ENCODE results near the gene GDF7.
"Not testable (repeated sequence)": the region's sequence is repeated elsewhere in the genome, so short reads cannot be mapped to it uniquely, and the experiment has no call there.

GDF7 gene

DNA sequence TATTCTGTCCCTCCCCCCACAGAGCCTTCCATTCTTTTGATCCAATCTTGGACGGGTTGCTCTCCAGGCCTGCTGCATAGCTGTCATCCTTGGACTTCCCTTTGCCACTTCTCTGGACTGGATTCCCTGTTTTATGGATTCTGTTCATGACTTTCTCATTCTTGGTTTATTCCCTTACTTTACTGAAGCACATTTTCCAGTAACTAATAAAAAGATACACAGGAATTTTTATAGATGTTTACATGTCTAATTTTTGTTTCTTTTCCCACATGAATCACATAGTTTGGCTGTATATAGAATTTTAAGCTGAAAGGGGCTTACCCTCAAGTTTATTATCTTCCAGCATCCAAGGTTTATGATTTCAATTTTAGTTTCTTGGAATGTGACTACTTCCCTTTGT is 37.9 kb downstream of the GDF7 start:
- no peak for DNase-seq (ENCODE audit: low spot score)

DNA sequence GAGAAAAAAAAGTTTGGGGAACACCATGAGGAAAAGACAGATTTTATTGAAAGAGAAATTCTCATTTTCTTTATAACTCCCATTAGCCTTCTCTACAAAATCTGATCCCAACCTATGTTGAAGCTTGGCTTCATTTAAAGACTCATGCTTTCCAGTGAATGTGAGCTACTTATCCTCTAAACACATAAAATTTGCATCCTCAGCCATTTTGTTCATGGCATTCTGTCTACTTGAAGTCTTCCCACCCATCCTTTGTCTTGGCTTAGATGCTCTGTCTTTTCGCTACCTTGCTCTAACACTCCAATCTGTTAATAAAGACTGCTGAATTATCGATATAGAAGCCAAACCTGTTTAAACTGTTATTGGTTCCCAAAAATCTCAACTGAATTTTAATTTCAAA is 39.3 kb downstream of the GDF7 start:
- no peak for DNase-seq (ENCODE audit: low spot score)

DNA sequence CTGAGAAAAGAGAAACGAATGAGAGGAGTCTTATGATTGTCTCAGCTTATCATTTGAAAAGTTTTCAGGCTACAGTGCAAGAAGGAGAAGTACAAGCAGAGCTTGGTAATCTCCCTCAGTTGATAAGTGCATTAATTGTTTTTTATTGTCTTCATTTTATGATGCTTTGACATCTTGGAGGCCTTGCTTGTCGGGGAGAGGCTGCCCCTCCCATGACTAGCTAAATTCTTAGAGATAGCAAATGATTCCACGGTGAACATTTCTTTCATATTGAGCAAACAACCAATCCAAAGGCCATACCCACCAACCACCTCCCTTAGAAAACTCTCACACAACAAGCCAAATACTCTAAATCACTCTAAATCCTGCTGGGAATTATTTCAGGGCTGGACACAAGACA is 39.8 kb downstream of the GDF7 start:
- DNase-seq (ENCODE audit: low spot score): no peak

DNA sequence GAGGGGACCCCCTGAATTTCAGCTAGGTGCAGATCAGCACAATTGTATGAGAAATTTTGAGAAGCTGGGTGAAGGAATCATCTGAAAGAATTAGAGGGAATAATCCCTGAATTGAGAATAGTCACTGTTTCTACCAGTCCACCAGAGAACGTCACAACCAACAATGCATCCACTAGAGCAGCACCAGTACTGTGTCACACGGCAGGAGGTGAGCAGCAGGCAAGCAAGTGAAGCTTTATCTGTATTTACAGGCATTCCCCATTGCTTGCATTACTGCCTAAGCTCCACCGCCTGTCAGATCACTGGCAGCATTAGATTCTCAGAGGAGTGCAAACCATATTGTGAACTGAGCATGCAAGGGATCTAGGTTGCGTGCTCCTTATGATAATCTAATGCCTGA is 40.7 kb downstream of the GDF7 start:
- DNase-seq (ENCODE audit: low spot score): no peak

DNA sequence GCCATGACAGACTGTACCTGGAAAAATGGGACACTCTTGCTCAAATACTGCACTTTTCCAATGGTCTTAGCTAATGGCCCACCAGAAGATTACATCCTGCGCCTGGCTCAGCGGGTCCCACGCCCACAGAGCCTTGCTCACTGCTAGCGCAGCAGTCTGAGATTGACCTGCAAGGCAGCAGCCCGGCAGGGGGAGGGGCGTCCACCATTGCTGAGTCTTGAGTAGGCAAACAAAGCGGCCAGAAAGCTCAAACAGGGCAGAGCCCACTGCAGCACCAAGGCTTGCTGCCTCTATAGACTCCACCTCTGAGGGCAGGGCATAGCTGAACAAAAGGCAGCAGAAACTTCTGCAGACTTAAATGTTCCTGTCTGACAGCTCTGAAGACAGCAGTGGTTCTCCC is 44.7 kb downstream of the GDF7 start:
- not testable (repeated sequence) for DNase-seq (ENCODE audit: low spot score)

DNA sequence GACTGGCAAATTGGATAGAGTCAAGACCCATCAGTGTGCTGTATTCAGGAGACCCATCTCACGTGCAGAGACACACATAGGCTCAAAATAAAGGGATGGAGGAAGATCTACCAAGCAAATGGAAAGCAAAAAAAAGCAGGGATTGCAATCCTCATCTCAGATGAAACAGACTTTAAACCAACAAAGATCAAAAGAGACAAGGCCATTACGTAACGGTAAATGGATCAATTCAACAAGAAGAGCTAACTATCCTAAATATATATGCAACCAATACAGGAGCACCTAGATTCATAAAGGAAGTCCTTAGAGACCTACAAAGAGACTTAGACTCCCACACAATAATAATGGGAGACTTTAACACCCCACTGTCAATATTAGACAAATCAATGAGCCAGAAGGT is 46.6 kb downstream of the GDF7 start:
- not testable (repeated sequence) for DNase-seq (ENCODE audit: low spot score)

DNA sequence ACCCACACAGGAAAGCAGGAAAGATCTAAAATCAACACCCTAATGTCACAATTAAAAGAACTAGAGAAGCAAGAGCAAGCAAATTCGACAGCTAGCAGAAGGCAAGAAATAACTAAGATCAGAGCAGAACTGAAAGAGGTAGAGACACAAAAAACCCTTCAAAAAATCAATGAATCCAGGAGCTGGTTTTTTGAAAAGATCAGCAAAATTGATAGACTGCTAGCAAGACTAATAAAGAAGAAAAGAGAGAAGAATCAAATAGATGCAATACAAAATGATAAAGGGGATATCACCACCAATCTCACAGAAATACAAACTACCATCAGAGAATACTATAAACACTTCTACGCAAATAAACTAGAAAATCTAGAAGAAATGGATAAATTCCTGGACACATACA is 47.5 kb downstream of the GDF7 start:
- DNase-seq (ENCODE audit: low spot score): not testable (repeated sequence)

DNA sequence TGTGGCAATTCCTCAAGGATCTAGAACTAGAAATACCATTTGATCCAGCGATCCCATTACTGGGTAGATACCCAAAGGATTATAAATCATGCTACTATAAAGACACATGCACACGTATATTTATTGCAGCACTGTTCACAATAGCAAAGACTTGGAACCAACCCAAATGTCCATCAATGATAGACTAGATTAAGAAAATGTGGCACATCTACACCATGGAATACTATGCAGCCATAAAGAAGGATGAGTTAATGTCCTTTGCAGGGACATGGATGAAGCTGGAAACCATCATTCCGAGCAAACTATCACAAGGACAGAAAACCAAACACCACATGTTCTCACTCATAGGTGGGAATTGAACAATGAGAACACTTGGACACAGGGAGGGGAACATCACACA is 49.2 kb downstream of the GDF7 start:
- DNase-seq (ENCODE audit: low spot score): not testable (repeated sequence)

DNA sequence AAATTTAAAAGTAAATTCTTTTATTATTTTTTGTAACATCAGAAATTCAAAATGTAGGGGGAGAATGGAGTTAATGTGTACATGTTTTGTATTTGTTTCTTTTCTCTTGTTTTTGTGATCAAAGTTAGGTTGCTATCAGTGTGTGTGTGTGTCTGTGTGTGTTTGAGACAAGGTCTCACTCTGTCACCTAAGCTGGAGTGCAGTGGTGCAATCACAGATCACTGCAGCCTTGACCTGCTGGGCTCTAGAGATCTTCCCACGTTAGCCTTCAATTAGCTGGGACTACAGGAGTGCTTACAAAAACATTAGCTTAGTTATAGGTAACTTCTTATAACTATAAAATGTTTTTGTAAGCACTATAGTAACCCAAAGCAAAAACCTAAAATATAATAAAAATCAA is 50.7 kb downstream of the GDF7 start:
- no peak for DNase-seq (ENCODE audit: low spot score)

DNA sequence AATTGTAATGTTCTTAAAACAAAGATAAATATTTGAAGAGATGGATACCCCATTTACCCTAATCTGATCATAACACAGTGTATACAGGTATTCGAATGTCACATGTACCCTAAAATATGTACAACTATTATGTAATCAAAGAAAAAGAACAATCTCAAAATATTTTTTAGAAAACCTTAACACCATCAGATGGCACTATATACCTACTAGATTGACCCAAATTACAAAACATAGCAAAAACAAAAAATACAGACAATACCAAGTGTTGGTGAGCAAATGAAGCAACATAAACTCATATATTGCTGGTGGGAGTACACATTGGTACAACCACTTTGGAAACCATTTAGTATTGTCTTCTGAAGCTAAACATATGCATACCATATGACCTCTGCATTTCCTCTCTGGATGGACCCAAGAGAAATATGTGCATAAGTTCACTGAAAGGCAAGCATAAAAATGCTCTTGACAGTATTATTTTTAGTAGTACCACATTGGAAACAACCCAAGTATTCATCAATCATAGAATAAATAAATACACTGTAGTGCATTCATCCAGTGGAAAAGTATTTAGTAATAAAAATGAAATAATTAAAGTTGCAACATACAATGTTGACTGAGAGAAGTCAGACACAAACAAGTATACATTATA is 55.8 kb downstream of the GDF7 start:
- DNase-seq (ENCODE audit: low spot score): no peak

DNA sequence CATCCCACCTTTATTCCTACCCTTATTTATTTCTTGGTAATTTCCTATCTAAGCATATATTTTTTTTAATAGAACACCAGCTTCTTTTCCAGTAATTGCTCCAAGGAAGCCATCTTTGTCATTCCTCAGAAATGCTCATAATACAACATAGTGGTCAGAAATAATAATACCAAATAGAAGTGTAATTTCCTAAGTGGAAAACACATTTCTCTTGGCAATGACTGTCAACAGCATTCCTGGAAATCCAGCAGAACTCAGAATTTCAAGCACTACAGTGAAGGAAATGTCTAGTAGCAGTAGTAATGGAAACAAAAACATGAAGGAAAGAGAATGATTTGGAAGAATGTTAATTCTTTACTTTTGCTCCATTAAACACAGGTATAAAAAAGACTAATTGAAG is 56.6 kb downstream of the GDF7 start:
- DNase-seq (ENCODE audit: low spot score): no peak

DNA sequence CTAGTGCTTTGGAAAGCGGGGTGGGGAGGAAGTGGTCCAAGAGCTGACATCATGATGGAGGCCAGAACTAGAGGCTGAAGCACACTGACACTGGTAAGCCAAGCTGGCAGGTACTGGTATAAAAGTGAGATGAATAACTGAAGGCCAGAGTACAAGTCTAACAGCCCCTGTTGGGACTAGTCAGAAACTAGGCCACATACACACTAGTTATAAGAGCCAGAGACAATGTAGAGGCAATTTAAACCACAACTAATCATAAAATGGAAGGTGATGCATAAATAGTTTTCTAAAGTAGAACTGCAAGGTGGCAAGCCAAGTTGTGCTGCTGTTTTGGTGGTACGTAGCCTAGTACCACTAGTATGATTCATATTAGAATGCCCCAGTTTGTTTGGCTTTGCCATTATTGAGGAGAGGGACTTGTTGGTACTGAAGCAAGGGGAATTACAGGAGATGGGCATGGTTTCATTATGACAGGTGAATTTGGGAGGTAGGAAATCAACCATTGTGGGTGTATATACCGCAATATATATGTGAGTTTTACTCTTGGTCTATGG is 57.6 kb downstream of the GDF7 start:
- no peak for DNase-seq (ENCODE audit: low spot score)

DNA sequence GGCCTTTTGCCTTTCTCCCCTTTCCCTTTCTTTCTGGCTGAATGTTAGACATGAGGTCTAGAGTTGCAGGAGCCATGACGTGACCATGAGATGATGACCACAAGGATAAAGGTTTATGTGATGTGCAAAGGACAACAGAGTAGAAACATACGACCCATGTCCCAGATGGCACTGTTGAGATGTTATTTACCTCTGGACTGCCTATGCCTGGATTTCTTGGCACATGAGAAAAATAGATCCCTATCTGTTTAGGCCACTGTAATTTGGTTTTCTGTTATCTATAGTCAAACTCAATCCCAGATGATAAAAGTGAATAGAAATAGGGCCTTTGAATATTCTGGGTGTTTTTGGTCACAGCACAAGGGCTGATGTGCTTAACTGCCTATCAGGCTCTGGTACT is 58.8 kb downstream of the GDF7 start:
- DNase-seq (ENCODE audit: low spot score): no peak

DNA sequence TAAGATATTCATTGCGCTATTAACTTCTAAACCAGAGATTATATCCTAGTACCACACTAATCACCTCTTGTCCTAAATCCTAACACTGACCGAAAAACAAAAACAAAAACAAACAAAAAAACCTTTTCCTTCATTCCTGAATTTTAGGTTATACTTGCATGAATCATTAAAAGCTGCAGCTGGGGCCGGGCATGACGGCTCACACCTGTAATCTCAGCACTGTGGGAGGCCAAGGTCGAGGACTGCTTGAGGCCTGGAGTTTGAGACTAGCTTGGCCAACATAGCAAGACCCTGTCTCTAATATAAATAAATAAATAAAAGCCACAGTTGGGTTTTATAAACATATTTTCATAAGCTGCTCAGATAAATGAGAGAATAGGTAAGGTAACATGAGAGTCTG is 60.0 kb downstream of the GDF7 start:
- no peak for DNase-seq (ENCODE audit: low spot score)

DNA sequence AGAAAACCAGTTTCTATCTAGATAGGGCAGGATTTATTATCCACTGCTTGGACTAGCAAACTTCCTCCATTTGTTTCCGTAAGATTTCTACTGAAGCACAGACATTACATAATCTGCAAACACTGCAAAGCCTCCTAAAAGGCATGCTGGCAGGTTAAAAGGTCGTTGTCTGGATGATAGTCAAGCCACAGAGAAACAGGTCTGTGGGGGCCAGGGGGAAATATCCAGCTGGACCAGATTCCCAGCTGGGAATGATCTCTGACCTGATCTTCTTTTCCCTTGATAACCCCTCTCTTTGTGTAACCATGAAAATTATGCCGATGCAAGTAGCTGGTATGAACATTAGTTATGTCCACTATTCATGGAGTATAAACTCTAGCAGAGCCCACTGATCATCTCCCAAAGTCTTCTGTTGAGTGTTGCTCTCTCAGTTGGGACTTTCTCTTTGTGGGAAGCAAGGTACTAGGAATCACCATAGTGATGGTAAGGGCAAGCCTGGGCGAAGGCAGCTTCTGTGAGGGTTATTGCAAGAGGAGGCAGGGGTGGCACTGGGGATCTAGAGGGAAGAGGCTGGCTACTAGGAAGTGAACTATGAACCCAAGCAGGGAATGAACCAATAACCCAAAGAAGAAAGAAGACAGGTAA is 61.3 kb downstream of the GDF7 start:
- DNase-seq (ENCODE audit: low spot score): no peak
